Germinal center (tissue), 1 donor: ENCODE measurements around the gene MINDY2.

Experiments used
- DNase-seq: peaks from one replicate; pipeline ENCODE4 v3.0.0; 2012; ENCODE audit warnings: mixed read lengths, low spot score

MINDY2 gene

DNA sequence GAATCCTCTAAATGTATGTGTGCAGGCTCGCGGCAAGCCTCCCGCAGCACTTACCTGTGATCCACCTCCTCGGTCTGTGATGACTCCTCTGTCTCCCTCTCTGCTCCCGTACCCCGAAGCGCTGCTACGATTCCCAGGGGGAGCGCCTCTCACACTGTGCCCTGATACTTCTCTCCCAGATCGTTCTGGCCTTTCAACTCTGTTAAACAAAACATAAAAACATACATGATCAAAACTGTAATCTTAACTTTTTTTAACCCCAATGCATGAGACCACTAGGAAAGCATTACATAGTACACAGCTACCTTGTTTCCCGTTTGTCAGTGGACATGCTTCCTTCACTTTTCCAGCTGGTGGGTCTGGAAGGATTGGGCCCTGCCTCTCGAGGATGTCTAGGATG is 115.8 kb downstream of the MINDY2 start:
- no peak for DNase-seq

DNA sequence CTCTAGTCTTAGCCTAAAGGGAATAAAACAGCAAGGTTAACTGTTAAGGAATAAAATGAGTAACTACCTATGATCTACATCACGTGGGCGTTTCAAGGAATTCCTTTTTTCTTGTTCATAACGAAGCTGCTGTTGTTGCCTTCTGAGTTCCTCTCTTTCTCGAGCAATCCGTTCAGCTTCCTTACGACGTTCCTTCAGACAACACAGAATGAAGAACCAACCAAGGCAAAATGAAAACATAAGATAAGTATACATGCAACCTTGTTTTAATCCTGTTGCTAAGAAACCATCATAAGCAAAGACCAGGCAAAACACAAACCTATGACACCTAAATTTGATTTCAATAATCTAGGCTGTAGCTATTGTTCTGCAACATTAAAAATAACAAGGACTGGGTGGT is 118.3 kb downstream of the MINDY2 start:
- no peak for DNase-seq

DNA sequence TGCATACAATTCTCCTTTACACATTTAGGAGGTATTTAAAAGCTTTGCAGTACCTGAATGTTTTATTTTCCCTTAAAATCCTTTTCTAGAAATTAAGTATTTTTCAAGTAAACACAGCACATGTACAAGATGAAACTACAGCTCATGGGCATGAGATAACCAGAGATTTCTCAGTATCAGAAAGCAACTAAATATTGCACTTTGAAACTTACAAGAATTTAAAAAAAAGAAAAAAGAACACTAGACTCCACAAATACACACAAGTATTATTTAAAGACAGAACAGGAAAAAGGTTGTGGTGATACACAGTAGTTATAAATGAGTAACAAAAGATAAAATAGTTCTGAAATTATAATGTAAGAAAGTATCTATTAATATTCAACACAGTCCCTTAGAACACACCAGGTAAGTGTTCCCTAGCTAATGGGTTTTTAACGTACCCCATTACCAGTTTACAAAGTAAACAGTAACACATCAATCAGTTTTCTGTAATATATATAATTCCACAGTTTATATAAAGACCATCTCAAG is 127.1 kb downstream of the MINDY2 start:
- DNase-seq: no peak

DNA sequence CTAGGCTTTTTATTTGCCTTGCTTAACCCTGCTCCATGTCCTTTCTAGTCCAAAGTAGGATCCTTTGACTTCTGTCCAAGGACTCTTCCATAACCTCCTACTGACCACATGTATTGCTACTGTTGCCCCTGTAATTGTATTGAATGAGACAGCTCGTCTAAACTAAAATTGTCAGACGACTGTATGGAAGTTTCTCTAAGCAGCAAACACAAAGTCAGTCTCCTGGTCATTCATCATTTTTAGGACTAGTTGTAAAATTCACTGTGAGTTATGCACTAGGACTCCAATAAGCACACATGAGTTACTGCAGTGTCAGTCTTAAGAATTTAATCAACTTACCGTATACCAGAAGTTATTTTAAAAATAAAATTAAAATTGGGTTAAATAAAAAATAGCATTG is 129.5 kb downstream of the MINDY2 start:
- DNase-seq: no peak

DNA sequence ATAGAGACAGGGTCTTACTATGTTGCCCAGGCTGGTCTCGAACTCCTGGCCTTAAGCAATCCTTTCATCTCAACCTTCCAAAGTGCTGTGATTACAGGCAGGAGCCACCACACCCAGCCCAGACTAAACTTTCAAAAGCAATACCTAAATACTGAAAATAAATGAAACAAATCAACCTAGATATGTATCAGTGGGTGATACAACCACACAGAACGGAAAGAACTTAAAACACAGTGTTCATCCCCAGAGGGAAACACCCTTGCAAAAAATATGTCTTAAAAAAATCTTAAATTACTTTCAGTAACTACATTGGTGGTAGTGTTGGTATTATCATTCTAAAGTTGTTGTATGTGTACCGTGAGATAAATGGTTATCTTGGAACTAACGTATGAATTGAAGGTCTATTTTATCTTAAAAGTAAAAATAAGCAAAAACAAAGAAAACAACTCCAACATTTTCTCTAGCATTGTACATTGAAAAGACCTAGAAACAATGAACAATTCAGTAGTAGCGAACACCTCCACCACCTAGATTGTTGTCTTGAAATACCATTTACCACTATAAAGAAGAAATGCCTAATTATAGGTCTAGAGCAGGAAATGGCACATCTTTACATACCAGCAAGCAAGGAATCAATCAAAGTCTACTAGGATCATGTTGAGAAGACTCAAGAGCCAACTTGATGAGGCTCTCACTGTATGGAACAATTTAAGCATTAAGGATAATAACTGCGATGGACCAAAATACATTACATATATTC is 137.6 kb downstream of the MINDY2 start:
- no peak for DNase-seq

DNA sequence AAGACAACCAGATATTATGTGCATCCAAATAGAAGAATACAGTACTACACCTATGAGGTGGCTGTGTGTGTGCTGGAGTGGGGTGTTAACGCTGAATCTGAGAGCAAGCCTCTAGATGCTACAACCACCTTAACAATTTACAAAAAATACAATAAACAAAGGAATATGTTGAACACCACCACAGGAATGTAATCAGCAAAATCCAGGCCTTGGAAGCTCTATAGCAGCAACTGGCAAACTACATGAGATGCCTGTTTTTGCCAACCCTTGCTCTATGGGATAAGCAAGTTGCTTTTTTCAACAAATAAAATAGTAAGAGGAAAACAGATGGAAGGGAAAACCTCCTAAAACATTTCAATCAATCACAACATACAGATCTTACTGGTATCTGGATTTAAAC is 138.5 kb downstream of the MINDY2 start:
- no peak for DNase-seq

DNA sequence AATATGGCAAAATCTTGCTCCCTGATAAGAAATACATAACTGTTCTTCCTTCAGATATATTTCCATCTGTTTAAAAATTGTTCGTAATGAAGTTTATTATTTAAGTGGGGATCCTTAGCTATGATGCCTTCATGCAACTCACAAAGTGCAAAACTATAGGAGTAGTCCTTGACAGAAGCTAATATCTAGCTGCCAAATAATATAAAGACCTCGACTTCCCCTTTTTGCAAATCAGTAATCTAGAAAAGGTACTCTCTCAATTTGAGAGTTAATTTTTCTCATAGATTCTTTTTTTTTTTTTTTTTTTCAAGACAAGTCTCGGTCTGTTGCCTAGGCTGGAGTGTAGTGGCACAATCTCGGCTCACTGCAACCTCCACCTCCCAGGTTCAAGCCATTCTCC is 139.4 kb downstream of the MINDY2 start:
- DNase-seq: no peak
